ENCODE results near the gene BRAT1. TPM values are rescaled to one million over a fixed set of nuclear protein-coding genes. Genes with fewer than 3 reads are reported as not detected.

BRAT1 gene
- total RNA-seq, 2 experiments from 2014 or later = 44.7 to 52.0 TPM

GRCh38 chr7:2497500-2498336, 57.6 kb downstream of the BRAT1 start:
- POLR2A ChIA-PET = interaction anchor here (1.2 kb wide), 1 partner anchor 29 kb away, joined by 4 read pairs; no protein-coding TSS in a partner anchor
- no peak overlapping the region for H3K4me2 ChIP-seq (ENCODE audit: low read length)

GRCh38 chr7:2497065-2497464, 58.3 kb downstream of the BRAT1 start:
- Histone ChIP-seq H3K79me2 (ENCODE audit: insufficient read depth, low read depth, low read length) (no peaks in the 10 kb centered on the region), H3K27ac (ENCODE audit: low read depth, low read length, poor library complexity, severe bottlenecking) (no peak overlapping the region), H3K4me3 (ENCODE audit: low read depth, low read length, poor library complexity, severe bottlenecking) (no peak overlapping the region), H3K9me3 (ENCODE audit: low read length) (no peaks in the 10 kb centered on the region), H3K9me2 (ENCODE audit: insufficient read depth, low read length) (no peaks in the 10 kb centered on the region), H4K20me1 (ENCODE audit: insufficient read depth, low read length) (no peaks in the 10 kb centered on the region; the same call in 1 of the 2 replicates), H2AFZ (ENCODE audit: low read length) (no peak overlapping the region), H3K4me2 (ENCODE audit: low read length) (no peak overlapping the region), H3K36me3 (ENCODE audit: insufficient read depth, low read length) (no peaks in the 10 kb centered on the region), H3K4me1 (ENCODE audit: insufficient read depth, low read length, poor library complexity, severe bottlenecking) (no peaks in the 10 kb centered on the region)
- ChIA-PET POLR2A (no interaction called here), CTCF (ENCODE audit: unreplicated experiment) (no interaction called here)
- no peak for DNase-seq (ENCODE audit: low spot score)
- TF ChIP-seq CTCF (conservative IDR thresholded peaks at IDR 0.05; ENCODE audit: low read length) (no peak), EZH2phosphoT487 (IDR thresholded peaks at IDR 0.05; ENCODE audit: borderline replicate concordance, low read depth, low read length) (no peak)
- no TSS peak for BruUV-seq (replicated peaks)
- intact Hi-C loops (cut with micrococcal nuclease; ENCODE audit: unreplicated experiment) = no loop called here

More at GRCh38 chr7:2497500-2498336, 57.6 kb downstream of the BRAT1 start:
- CTCF ChIA-PET (ENCODE audit: unreplicated experiment) = interaction anchor here (0.6 kb wide), 1 partner anchor 184 kb away, joined by 5 read pairs; no protein-coding TSS in a partner anchor
- TF ChIP-seq CTCF (conservative IDR thresholded peaks at IDR 0.05; ENCODE audit: low read length) = no peak
- no peak for TF ChIP-seq EZH2phosphoT487 (IDR thresholded peaks at IDR 0.05; ENCODE audit: borderline replicate concordance, low read depth, low read length)
- intact Hi-C loops (cut with micrococcal nuclease; ENCODE audit: unreplicated experiment) = no loop called here
- H4K20me1 ChIP-seq (ENCODE audit: insufficient read depth, low read length) = no peaks in the 10 kb centered on the region; the same call in 1 of the 2 replicates
- no TSS peak for BruUV-seq (replicated peaks)
- H3K27ac ChIP-seq (ENCODE audit: low read depth, low read length, poor library complexity, severe bottlenecking) = no peak overlapping the region
- H3K4me3 ChIP-seq (ENCODE audit: low read depth, low read length, poor library complexity, severe bottlenecking) = no peak overlapping the region
- no peaks in the 10 kb centered on the region for H3K4me1 ChIP-seq (ENCODE audit: insufficient read depth, low read length, poor library complexity, severe bottlenecking)
- no peak overlapping the region for H2AFZ ChIP-seq (ENCODE audit: low read length)
- H3K79me2 ChIP-seq (ENCODE audit: insufficient read depth, low read depth, low read length) = no peaks in the 10 kb centered on the region
- DNase-seq (ENCODE audit: low spot score) = no peak
- H3K9me2 ChIP-seq (ENCODE audit: insufficient read depth, low read length) = no peaks in the 10 kb centered on the region
- no peaks in the 10 kb centered on the region for H3K9me3 ChIP-seq (ENCODE audit: low read length)
- no peaks in the 10 kb centered on the region for H3K36me3 ChIP-seq (ENCODE audit: insufficient read depth, low read length)

GRCh38 chr7:2496375-2496774, 58.9 kb downstream of the BRAT1 start:
- TF ChIP-seq CTCF (conservative IDR thresholded peaks at IDR 0.05; ENCODE audit: low read length) (no peak), EZH2phosphoT487 (IDR thresholded peaks at IDR 0.05; ENCODE audit: borderline replicate concordance, low read depth, low read length) (no peak)
- no peak overlapping the region for H3K27ac ChIP-seq (ENCODE audit: low read depth, low read length, poor library complexity, severe bottlenecking)
- H3K4me1 ChIP-seq (ENCODE audit: insufficient read depth, low read length, poor library complexity, severe bottlenecking) = no peaks in the 10 kb centered on the region
- H4K20me1 ChIP-seq (ENCODE audit: insufficient read depth, low read length) = no peaks in the 10 kb centered on the region; the same call in 1 of the 2 replicates
- POLR2A ChIA-PET = no interaction called here
- H2AFZ ChIP-seq (ENCODE audit: low read length) = no peak overlapping the region
- H3K36me3 ChIP-seq (ENCODE audit: insufficient read depth, low read length) = no peaks in the 10 kb centered on the region
- no peak overlapping the region for H3K4me2 ChIP-seq (ENCODE audit: low read length)
- no peak overlapping the region for H3K4me3 ChIP-seq (ENCODE audit: low read depth, low read length, poor library complexity, severe bottlenecking)
- H3K9me3 ChIP-seq (ENCODE audit: low read length) = no peaks in the 10 kb centered on the region
- no peaks in the 10 kb centered on the region for H3K79me2 ChIP-seq (ENCODE audit: insufficient read depth, low read depth, low read length)
- no peaks in the 10 kb centered on the region for H3K9me2 ChIP-seq (ENCODE audit: insufficient read depth, low read length)
- no TSS peak for BruUV-seq (replicated peaks)
- no peak for DNase-seq (ENCODE audit: low spot score)
- intact Hi-C loops (cut with micrococcal nuclease; ENCODE audit: unreplicated experiment) = no loop called here
- CTCF ChIA-PET (ENCODE audit: unreplicated experiment) = no interaction called here
